ENCODE results near the gene SND1. TPM values are rescaled to one million over a fixed set of nuclear protein-coding genes. Genes with fewer than 3 reads are reported as not detected.

SND1 gene
- total and polyA plus RNA-seq, 2 of the 4 experiments (the other 2 are of a cell fraction), result 154 to 294 TPM

DNA sequence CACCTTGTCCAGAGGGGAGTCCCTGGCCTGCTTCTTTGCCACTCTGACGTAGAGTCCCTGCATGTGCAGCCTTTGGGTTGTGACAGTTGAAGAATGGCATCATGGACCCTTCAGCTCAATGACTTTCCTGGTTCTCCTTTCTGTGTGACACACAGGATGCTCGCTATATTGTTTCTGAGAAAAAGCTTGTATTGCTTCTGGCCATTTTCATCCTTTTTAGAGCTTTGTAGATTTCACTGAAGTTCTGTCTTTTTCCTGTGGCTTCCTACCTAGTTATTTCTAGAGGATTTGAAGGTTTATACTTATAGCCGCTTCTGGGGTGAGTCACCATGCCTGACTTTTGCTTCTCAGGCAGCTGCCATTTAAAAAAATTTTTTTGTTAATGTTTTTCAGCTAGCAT is 27.0 kb downstream of the SND1 start:
- peak overlapping the region; percentile 20; the same call in 1 of the 2 replicates for H3K9ac ChIP-seq (ENCODE audit: low read depth, low read length)
- no peaks in the 10 kb centered on the region; the same call in 1 of the 2 replicates for H3K36me3 ChIP-seq (ENCODE audit: control insufficient read depth, insufficient read depth, low read length)
- peak overlapping the region; percentile 81; the same call in 1 of the 2 replicates for H3K56ac ChIP-seq (ENCODE audit: extremely low read depth, insufficient read depth, low read length)
- peak overlapping the region; percentile 65; the same call in 1 of the 2 replicates for H2AK5ac ChIP-seq (ENCODE audit: low read depth, low read length)
- TF ChIP-seq FOS (IDR thresholded peaks at IDR 0.05; ENCODE audit: low read depth, low read length), result no peak; the same call in 1 of the 2 replicates
- TF ChIP-seq BHLHE40 (IDR thresholded peaks at IDR 0.05; ENCODE audit: low read depth, low read length), result no peak
- no peak for TF ChIP-seq RCOR1 (IDR thresholded peaks at IDR 0.05; ENCODE audit: insufficient replicate concordance, low read length)
- TF ChIP-seq CTCF (conservative IDR thresholded peaks at IDR 0.05; ENCODE audit: low read depth, low read length), result no peak
- no peak for TF ChIP-seq POLR2A (IDR thresholded peaks at IDR 0.05; ENCODE audit: low read depth, low read length)
- no peak for TF ChIP-seq SMC3 (IDR thresholded peaks at IDR 0.05; ENCODE audit: low read depth, low read length)
- TF ChIP-seq RFX5 (IDR thresholded peaks at IDR 0.05; ENCODE audit: low read depth, low read length), result no peak
- no peak for TF ChIP-seq NFE2L2 (IDR thresholded peaks at IDR 0.05; ENCODE audit: low read depth, low read length)
- TF ChIP-seq MAZ (IDR thresholded peaks at IDR 0.05; ENCODE audit: borderline replicate concordance, low read depth, low read length), result no peak
- TF ChIP-seq, protein P1, sequence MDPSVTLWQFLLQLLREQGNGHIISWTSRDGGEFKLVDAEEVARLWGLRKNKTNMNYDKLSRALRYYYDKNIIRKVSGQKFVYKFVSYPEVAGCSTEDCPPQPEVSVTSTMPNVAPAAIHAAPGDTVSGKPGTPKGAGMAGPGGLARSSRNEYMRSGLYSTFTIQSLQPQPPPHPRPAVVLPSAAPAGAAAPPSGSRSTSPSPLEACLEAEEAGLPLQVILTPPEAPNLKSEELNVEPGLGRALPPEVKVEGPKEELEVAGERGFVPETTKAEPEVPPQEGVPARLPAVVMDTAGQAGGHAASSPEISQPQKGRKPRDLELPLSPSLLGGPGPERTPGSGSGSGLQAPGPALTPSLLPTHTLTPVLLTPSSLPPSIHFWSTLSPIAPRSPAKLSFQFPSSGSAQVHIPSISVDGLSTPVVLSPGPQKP (IDR thresholded peaks at IDR 0.05; ENCODE audit: borderline replicate concordance, low read depth, low read length), result no peak
- TF ChIP-seq, protein P2, sequence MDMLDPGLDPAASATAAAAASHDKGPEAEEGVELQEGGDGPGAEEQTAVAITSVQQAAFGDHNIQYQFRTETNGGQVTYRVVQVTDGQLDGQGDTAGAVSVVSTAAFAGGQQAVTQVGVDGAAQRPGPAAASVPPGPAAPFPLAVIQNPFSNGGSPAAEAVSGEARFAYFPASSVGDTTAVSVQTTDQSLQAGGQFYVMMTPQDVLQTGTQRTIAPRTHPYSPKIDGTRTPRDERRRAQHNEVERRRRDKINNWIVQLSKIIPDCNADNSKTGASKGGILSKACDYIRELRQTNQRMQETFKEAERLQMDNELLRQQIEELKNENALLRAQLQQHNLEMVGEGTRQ (IDR thresholded peaks at IDR 0.05; ENCODE audit: low read depth, low read length), result no peak
- intact Hi-C loops (cut with micrococcal nuclease), result loop anchor here (2.0 kb wide), 1 partner anchor 20 kb away; no protein-coding TSS in a partner anchor
- H2BK15ac ChIP-seq (ENCODE audit: low read depth, low read length), result peak overlapping the region; percentile 29; the same call in 1 of the 3 replicates
- in situ Hi-C loops (cut with MboI; ENCODE audit: low sequenced_read_pairs), result no loop called here
- peak overlapping the region; percentile 85 for H3K14ac ChIP-seq (replicated peaks; ENCODE audit: low read depth, low read length)
- peak overlapping the region; percentile 18; the same call in 1 of the 2 replicates for H4K5ac ChIP-seq (ENCODE audit: low read depth, low read length)
- peaks cover 21% of the 10 kb centered on the region for H3K9me1 ChIP-seq (ENCODE audit: insufficient read depth, low read length)
- peaks cover 15 to 63% of the 10 kb centered on the region in 2 experiments for H3K79me1 ChIP-seq (ENCODE audit: low read depth in 1 of 2, low read length in 2 of 2)
- peaks cover 51% of the 10 kb centered on the region for H4K20me1 ChIP-seq (ENCODE audit: insufficient read depth, low read length)
- H3K9me3 ChIP-seq (ENCODE audit: control insufficient read depth, insufficient read depth, low read length), result no peaks in the 10 kb centered on the region
- H3K4me2 ChIP-seq (ENCODE audit: low read depth, low read length), result peak overlapping the region; percentile 94
- 67% methylated on average over 1 of the region's 3 CpGs; no CpG with 5 or more reads in 1 of the 2 experiments for WGBS, 2 experiments (ENCODE audit: extremely low coverage in 2 of 2, insufficient read length in 1 of 2)
- H3K23ac ChIP-seq (ENCODE audit: low read depth, low read length), result peak overlapping the region; percentile 95
- no peak overlapping the region for H2AFZ ChIP-seq (replicated peaks; ENCODE audit: low read length, poor library complexity)
- BruUV-seq (replicated peaks), result no TSS peak
- peak overlapping the region; percentile 16; the same call in 1 of the 2 replicates for H3K18ac ChIP-seq (ENCODE audit: low read depth, low read length)
- peak overlapping the region; percentile 86 for H3K4ac ChIP-seq (ENCODE audit: low read depth, low read length)
- peak overlapping the region; percentile 76 for H3K27ac ChIP-seq (ENCODE audit: insufficient read depth, low read length)
- H2BK5ac ChIP-seq (ENCODE audit: low read depth, low read length, poor library complexity, severe bottlenecking), result peak overlapping the region; percentile 84
- DNase-seq (peak; percentile 71), ATAC-seq (ENCODE audit: low read depth) (peak; percentile 85)
- no peaks in the 10 kb centered on the region for H3K27me3 ChIP-seq (ENCODE audit: control insufficient read depth, insufficient read depth, low read length)
- no peak overlapping the region for H3K4me3 ChIP-seq (ENCODE audit: insufficient read depth, low read depth, low read length)
- peaks cover 13% of the 10 kb centered on the region for H3K4me1 ChIP-seq (ENCODE audit: control insufficient read depth, insufficient read depth, low read length)
- CTCF ChIA-PET, result interaction anchor here (0.6 kb wide), 1 partner anchor 113 kb away, joined by 3 read pairs; no protein-coding TSS in a partner anchor
- dilution Hi-C loops (cut with HindIII; ENCODE audit: low sequenced_read_pairs, unreplicated experiment), result no loop called here
- POLR2A ChIA-PET (ENCODE audit: unreplicated experiment), result no interaction called here
- peak overlapping the region; percentile 78 for H2BK120ac ChIP-seq (ENCODE audit: low read depth, low read length)
- H2BK20ac ChIP-seq (ENCODE audit: low read depth, low read length), result peak overlapping the region; percentile 81
- H2AK9ac ChIP-seq (replicated peaks; ENCODE audit: low read depth, low read length, poor library complexity), result no peak overlapping the region
- H4K91ac ChIP-seq (ENCODE audit: insufficient read depth, low read depth, low read length), result peak overlapping the region; percentile 73
- H4K8ac ChIP-seq (ENCODE audit: low read depth in 2 of 2, low read length in 2 of 2), result peak overlapping the region in 1 of 2 experiments; percentile 44; a peak in 1 of 4 replicates
